ENCODE results near the gene FGF18.
A peak's percentile ranks its signal among the peaks of the same experiment; 100 is the strongest.
"Not testable (repeated sequence)": the region's sequence is repeated elsewhere in the genome, so short reads cannot be mapped to it uniquely, and the experiment has no call there.

FGF18 gene

DNA sequence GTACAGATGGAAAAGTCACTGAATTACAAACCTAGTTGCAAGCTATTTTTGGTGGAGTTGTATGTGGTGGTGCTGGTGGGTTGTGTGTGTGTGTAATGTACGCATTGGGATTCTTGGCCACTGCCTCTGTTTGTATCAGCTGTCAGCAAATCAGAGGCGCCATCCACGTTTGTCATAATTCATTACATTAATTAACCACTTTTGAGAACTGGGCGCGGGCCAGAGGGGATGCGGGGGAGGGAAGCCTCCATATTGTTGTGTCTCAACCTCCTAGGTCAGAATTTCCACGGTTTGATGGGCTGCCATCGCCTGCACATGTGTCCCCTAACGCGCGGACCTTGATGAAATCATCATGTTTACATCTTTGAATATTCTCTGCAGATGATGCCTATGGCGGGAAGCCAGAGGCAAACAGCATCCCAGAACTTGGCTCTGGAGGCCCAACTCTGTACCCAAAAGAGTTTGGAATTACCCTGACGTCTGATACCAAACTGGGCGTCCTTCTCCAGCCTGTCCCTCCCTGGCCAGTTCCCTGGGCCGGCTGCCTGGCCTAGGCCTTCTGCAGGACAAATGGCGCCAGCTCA is 54.9 kb downstream of the FGF18 start:
- no peak for DNase-seq (ENCODE audit: low spot score)

DNA sequence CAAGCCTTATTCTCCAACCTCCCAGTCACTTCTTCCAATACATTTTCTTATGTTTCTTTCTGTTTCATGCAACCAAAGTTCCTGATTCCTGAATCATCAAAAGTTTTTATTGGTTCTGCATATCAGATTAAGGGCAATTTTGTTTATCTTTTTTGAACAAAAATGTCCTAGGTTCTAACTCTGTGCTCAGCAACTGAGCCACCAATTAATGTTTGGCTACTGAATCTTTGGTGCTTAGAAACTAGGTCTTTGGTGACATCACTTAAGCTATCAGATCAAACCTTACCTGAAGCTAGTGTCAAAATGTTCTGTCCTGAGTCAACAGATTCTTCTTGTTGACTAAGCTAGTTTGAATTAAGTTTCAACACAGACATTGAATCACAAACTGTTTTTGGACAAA is 56.1 kb downstream of the FGF18 start:
- no peak for DNase-seq (ENCODE audit: low spot score)

DNA sequence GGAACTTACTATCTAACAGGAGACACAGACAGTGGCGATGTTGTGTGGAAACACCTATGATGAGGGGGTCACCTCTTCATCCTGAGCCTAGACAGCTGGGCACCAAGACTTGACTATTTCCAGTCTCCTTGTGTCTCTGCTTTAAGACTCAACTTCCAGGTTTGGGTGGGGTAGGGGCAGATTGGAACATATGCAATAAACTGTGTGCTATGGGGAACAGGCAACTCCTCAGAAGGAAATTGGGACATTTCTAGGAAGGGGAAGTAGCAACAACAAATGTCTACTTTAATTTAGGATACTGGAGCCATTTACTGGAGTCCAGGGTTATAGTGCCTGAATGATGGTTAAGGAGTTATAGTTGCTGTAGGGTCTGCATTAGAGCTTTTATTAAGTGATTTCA is 57.3 kb downstream of the FGF18 start:
- DNase-seq (ENCODE audit: low spot score): no peak

DNA sequence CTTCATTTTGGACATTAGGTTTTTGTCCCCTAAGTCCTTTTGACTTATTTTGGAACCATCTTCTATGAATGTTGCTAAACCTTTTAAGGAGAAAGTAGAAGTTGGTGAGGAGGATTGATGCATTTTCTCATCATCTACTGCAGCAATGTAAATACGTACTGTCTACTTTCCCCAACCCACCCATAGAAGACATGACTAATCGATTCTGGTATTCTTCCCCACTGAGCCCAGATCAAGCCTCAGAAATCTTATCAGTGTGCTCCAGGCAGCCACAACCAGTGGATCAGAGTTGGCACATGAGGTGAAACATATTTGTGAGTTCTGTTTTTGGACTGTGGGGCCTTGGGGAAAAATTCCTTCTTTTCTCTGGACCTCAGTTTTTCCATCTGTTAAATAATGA is 57.7 kb downstream of the FGF18 start:
- DNase-seq (ENCODE audit: low spot score): no peak

DNA sequence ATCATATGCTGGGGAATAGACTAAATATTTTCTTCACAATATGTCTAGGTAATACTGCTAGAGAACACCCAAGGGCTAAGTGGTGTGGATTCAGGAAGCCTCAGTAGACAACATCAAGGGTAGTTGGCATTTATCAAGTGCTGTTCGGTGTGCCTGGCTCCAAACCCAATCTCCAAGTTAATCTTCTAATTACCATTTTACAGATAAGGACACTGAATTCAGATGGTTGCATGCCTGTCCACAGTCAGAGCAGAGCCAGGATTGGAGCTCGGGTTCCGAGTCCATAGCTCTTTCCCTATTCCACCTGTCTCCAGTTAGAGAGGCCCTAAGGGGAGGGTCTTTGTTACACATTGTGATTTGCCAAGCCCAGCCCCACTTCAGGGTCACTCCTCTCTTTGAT is 58.2 kb downstream of the FGF18 start:
- no peak for DNase-seq (ENCODE audit: low spot score)

DNA sequence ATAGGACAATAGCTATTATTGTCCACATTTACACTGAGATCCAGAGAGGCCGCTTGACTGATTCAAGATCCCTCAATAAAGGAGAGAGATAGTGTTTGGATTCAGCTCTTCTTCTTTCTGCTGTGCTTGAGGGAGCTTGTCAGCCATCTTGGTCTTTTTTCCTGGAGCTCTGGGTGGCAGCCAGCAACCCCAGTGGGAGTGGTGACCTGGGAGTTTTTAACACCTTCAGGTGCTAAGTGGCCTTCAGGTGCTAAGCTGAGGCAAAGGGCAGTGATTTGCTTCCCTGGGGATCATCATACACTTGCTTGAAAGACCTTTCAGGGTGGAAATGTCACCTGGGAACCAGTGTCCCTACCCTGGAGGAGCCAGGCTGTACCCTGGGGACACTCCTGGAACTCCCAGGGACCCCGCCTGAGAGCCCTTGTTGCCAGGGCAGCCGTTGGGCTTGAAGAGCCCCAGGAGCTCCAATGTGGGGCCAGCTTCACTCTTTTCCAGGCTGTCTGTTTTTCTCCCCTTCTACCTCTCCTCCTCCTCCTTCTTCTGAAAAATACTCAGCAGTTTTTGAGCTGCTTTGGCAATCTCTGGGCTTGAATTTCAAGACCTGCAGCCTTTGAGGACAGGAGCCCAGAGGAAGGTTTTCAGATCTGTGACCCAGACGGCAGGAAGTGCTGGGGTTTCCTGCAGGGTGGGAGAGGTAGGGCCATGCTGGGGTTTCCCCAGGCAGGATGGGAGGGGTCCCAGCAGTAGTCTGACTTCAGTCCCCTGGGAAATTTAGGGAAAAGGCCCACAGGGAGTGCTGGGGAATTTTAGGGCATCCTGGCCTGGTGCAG is 59.7 kb downstream of the FGF18 start:
- DNase-seq (ENCODE audit: low spot score): no peak

DNA sequence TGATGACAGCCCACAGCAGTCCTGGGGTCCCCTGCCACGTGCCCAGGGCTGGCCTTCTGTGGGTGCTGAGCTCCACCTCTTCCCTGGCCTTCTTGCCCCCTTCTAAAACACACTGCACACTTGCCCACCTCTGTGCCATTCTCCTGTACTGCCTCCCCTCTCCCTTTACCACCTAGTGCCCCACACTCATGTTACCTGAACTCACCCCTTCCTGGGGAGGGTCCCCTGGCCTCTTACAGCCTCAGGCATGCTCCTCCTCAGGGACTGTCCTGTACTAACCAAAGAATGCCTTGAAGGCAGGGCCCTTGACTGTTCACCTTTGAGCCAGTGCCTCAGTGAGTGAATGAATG is 60.3 kb downstream of the FGF18 start:
- no peak for DNase-seq (ENCODE audit: low spot score)

DNA sequence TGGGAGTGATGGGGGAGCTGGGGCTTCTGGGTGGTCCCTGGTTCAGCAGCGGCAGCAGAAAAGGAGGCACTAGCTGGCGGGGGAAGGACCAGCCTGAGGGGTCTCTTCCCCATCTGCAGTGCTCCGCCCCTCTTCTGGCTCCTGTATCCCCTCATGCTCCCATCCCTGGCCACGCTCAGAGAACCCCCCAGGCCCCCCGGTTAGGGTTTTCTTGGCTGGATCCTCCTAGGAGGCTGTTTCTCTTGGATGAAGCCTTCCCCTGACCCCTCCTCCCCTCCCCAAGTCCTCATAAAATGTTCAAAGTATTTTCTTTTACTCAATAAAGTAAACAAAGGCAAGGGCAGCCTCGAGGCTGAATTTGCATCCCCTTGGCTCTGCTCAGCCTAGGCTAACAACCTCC is 60.8 kb downstream of the FGF18 start:
- no peak for DNase-seq (ENCODE audit: low spot score)

DNA sequence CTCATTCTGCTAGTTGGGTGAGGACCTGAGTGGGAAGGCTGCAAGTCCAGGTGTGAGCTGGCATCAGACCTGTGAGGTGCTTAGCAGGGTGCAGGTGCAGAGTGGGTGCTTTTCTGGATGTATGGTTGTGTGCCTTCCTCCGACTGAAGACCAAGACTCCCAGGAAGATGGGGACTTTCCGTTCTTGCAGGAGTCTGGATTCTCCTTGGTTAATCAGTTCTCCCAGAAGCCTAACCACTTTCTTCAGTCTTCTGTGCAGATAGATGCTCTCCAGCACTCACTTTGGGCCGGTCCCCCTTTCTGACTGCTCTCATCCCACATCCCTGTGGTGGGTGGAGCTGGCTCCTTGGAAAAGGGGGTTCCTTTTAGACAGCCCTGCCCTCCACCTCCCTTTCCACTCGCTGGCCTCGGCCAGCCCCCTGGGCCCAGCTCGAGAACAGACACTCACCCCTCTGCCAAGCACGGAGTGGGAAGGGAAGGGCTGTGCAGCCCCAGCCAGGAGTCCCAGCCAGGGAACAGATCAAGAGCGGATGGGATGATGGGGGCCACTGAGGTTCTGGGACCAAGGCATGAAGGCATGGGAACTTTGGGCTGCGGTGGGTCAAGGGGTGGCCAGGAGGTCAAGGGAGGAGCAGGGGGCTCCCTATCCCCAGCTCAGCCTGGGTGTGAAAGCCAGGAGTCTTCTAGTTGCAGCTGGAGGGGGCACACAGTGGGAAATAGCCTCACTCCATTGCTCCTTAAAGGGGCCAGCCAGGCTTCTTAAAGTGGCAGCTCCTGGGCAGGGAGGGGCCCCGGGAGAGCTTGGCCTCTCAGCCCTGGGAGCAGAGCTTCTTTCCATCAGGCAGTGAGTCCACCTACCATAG is 62.4 kb downstream of the FGF18 start:
- DNase-seq (ENCODE audit: low spot score): no peak

DNA sequence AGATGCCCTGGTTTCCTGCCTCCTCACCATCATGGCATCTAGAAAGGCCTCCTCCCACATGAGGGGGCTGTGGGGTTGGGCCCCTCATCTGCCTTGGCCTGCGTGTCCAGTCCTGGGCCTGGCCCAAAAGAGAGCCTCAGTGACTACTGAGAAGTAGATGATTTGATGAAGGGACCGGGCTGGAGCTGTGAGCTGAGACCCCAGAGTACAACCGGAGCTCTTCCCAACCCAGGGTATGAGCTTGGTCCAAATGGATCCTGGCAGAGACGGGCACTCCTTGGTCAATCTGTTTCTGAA is 62.9 kb downstream of the FGF18 start:
- DNase-seq (ENCODE audit: low spot score): no peak

DNA sequence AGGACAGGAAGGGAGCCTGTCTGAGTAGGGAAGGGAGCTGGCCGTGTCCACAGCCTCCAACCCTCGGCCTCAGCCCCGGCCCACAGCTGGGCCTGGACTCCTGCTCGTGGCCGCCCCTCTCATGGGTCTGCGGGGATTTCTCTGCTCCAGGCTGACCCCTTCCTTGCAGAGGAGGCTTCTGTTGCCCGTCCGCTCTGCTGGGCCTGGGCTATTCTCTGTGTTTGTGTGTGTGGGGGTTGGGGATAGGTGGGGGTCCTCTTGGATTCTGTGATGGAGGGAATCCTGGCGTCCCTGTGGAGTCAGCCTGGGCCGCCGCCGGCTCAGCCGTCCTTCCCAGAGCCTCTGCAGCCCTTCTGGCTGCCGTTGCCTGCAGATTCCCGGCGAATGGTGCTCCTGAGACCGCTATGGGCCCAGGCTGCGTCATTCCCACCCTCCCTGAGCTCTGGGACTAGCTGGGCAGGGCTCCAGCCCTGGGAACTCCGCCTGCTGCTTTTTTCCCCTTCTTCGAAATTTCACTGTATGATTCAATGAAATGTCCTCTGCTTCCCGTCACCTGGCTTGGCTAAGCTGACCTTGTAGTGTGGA is 64.2 kb downstream of the FGF18 start:
- peak; percentile 2 for DNase-seq (ENCODE audit: low spot score)

DNA sequence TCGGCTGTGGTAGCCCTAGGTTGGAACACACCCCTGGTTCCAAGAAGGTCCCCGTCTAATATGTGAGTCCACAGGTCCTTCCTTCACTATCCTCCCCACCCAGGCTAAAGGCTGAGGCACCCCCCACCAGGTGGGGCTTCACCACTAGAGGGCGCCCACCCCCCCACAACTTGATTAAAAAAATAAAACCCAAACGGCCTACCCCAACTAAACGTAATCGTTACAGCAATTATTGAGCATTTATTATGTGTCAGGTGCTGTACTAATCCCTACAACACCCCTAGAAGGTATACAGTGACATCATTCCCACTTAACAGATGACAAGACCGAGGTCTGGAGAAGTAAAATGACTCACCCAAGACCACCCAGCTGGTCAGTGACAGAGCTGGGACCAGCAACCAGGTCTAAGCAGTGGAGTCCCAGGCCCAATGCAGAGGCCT is 65.0 kb downstream of the FGF18 start:
- no peak for DNase-seq (ENCODE audit: low spot score)

DNA sequence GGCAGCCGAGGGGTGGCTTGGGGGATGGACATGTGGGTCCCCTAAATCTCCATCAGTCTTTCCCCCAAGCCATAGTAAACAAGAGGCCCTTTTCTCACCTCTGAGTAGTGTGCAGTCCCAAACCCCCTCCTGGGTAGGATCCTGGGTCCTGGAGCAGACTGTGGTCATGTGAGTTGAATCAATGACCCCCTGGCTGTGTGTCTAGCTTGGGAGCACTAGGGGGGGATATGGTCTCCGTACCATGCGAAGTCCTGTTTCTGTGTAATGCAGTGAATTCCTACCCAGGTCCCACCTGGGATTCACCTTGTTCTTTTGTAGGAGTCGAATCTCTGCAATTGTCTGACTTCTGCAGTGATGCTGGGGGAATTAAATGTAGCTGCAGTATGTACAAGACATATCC is 66.2 kb downstream of the FGF18 start:
- no peak for DNase-seq (ENCODE audit: low spot score)

DNA sequence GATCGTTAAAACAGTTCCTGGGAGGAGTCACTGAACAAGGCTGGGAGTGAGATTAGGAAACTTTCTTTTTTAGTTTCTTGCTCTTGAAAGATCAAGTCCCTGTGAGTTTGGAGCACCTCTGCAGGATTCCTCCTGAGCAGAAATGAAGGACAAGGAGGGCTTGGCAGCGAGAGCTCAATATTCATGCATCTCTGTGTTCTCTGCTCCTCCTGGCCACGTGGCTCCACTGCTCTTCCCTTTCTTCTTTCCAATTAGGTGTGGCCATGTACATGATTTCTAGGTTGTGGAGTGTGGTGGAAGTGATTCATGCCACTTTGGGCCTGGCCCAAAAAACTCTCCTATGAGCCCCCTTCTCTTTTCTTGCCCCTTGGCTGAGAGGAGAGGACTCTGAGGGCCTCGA is 67.2 kb downstream of the FGF18 start:
- no peak for DNase-seq (ENCODE audit: low spot score)

DNA sequence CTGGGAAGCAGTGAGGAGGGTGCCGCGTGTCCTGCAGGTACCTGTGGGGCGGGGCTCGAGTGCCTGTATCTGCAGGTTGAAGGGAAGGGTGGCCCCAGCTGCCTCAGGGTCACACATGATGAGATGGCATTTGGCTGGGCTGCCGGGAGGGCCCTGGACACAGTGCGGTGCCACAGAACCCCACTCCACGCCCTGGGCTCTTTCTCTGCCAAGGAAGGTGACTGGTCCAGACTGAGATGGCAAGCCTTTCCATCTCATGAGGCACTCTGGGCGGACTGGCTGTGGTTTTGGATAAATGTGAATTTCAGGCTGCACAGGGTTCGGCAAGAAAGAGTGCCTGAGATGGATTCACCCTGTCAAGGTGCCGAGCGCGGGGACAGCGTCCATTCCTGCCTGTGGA is 69.4 kb downstream of the FGF18 start:
- DNase-seq (ENCODE audit: low spot score): no peak

DNA sequence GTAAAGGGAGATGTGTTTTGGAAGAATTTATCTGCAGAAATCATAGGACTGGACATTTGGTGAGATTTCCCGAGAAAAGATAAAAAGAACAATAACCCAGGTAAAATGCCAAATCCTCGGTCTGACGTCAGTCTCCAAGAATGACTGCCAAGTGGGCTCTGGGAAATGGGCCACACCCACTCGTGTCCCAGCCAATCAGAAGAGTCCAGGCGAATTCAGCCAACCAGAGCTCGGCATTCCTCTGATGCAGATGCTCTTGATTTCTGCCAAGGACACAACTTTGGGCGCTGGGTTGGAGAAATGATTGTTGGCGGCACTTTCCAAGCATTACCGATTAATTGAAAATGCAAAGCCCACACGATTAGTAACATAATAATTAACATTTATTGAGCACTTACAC is 73.3 kb downstream of the FGF18 start:
- no peak for DNase-seq (ENCODE audit: low spot score)

DNA sequence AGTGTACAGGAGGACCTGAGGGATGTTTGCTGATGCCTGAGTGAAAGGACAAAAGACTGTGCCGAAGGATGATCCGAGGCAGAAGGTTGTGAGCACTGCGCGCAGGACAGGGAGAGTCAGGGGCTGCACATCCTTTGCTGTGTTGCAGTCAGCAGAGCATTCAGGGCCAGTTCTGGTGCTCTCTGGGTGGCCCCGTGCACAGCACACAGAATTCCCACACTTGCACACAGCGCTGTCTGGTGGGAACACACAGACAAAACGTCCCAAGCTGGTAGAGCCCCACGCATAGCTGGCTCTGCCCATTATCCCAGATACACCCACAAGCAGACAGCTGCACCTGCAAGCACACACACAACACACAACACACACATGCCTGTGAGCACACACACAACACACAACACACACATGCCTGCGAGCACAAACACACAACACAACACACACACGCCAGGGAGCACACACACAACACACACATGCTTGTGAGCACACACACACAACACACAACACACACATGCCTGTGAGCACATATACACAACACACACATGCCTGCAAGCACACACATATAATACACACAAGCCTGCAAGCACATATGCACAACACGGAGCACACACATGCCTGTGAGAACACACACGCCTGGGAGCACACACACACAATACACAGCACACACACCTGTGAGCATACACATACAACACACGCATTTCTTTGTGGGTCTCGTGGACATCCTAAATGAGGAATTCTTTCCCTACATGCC is 74.4 kb downstream of the FGF18 start:
- no peak for DNase-seq (ENCODE audit: low spot score)

DNA sequence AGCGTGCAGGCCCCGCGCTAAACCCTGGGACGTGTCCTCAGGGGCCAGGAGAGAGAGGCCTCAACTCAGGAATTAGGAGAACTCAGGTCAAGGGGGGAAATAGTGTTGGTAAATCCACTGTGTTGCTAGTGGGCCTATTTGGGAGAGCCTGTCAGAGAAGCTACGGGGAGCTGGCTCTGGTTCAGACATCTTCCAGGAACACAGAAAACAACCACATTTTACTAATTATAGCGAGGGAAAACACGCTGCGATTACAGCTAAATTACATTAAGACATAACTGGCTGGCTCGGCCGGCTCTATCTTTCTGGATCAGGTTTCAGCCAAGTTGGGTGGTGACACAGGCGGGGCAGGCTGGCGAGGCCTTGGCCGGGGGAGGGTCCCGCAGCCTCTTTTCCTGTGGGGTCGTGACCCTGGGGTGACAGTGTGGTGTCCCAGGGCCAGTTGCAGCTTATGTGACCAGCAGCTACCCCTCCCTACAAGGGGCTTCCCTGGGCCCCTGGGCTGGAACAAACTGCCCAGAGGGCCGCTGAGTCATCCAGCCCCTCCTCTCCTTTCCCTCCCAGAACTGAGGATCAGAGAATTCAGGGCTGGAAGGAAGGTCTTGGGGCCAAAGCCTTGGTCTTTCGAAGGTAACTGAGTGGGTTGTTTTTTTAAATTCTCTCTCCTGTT is 75.1 kb downstream of the FGF18 start:
- DNase-seq (ENCODE audit: low spot score): no peak

DNA sequence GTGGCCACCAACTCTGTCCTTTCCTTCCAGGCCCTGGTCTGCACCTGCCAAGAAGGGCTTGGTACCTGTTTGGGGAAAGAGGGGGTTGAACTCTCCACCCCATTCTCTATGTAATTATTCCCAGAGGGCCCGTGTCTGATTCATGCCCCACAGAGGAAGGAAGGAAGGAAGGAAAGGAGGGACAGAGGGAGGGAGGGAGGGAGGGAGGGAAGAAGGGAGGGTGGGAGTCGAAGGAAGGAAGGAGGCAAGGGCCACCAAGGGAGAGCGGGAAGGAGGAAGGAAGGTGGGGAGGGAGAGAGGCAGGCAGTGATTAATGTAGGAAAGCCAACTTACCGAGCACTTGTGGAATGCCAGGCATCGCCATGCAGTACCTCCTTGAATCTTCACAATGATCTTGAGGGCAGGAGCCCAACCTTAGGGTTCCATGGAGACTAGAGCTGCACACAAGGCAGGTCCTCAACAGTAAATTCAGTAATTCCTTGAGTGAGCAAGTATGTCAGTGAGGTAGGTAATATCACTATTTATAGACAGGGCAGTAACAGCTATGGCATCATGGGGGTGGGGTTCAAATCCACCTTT is 75.8 kb downstream of the FGF18 start:
- DNase-seq (ENCODE audit: low spot score): no peak

DNA sequence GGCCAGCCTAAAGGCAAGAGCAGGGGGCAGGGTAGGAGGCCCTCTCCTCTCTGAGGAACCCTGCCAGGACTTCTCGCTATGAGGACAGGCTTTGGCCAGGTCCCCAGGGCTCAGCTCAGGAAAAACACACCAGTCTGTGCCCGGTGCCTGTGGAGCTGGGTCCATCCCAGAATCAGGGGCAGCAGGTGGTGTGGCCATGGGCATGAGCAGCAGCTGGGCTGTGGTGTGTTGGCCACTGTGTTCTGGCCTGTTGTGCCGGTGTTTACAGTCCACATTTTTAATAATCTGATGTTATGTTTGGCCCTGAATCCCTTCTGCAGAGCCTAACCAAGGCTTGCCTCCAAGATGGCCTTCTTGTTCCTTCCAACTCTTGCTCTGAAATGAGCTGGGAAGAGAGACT is 77.0 kb downstream of the FGF18 start:
- no peak for DNase-seq (ENCODE audit: low spot score)

DNA sequence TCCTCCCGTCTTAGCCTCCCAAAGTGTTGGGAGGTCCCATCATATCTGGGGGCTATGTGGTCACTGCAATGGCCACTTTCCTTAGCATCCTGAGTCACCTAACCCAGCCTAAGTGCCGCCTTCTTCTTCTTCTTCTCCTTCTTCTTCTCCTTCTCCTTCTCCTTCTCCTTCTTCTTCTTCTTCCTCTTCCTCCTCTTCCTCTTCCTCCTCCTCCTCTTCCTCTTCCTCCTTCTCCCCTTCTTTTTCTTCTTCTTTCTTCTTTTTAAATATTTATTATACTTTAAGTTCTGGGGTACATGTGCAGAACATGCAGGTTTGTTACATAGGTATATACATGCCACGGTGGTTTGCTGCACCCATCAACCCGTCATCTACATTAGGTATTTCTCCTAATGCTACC is 78.0 kb downstream of the FGF18 start:
- not testable (repeated sequence) for DNase-seq (ENCODE audit: low spot score)

Measured in pons (tissue), 1 donor.